ENCODE measurements around the gene ZFHX3.

ZFHX3 gene

GRCh38 chr16:72876221-72876620, 171.7 kb downstream of the ZFHX3 start:
- DNase-seq (ENCODE audit: low read depth in 2 of 2): no peak

- DNase-seq (ENCODE audit: low read depth in 2 of 2): no peak
Measured at GRCh38 chr16:72875291-72876031, 172.5 kb downstream of the ZFHX3 start.

GRCh38 chr16:72873853-72874252, 174.1 kb downstream of the ZFHX3 start:
- DNase-seq (ENCODE audit: low read depth in 2 of 2): no peak

GRCh38 chr16:72873044-72873443, 174.9 kb downstream of the ZFHX3 start:
- DNase-seq (ENCODE audit: low read depth in 2 of 2): no peak

- no peak for DNase-seq (ENCODE audit: low read depth in 2 of 2)
Measured at GRCh38 chr16:72865835-72866234, 182.1 kb downstream of the ZFHX3 start.

- DNase-seq (ENCODE audit: low read depth in 2 of 2): no peak
Measured at GRCh38 chr16:72865258-72865657, 182.7 kb downstream of the ZFHX3 start.

- no peak for DNase-seq (ENCODE audit: low read depth in 2 of 2)
Measured at GRCh38 chr16:72864130-72864833, 183.6 kb downstream of the ZFHX3 start.

- DNase-seq (ENCODE audit: low read depth in 2 of 2): no peak
Measured at GRCh38 chr16:72862090-72862489, 185.8 kb downstream of the ZFHX3 start.

- no peak for DNase-seq (ENCODE audit: low read depth in 2 of 2)
Measured at GRCh38 chr16:72860726-72861562, 187.0 kb downstream of the ZFHX3 start.

GRCh38 chr16:72859581-72859980, 188.3 kb downstream of the ZFHX3 start:
- DNase-seq (ENCODE audit: low read depth in 2 of 2): no peak

GRCh38 chr16:72858665-72859493, 189.0 kb downstream of the ZFHX3 start:
- no peak for DNase-seq (ENCODE audit: low read depth in 2 of 2)

- DNase-seq (ENCODE audit: low read depth in 2 of 2): no peak
Measured at GRCh38 chr16:72857834-72858664, 189.9 kb downstream of the ZFHX3 start.

GRCh38 chr16:72856797-72857196, 191.1 kb downstream of the ZFHX3 start:
- no peak for DNase-seq (ENCODE audit: low read depth in 2 of 2)

GRCh38 chr16:72854267-72854959, 193.5 kb downstream of the ZFHX3 start:
- DNase-seq (ENCODE audit: low read depth in 2 of 2): no peak

- no peak for DNase-seq (ENCODE audit: low read depth in 2 of 2)
Measured at GRCh38 chr16:72853575-72854266, 194.2 kb downstream of the ZFHX3 start.

GRCh38 chr16:72852421-72852820, 195.5 kb downstream of the ZFHX3 start:
- DNase-seq (ENCODE audit: low read depth in 2 of 2): no peak

GRCh38 chr16:72850853-72851252, 197.1 kb downstream of the ZFHX3 start:
- no peak for DNase-seq (ENCODE audit: low read depth in 2 of 2)

GRCh38 chr16:72850021-72850420, 197.9 kb downstream of the ZFHX3 start:
- DNase-seq (ENCODE audit: low read depth in 2 of 2): no peak
